Measurements from ENCODE around the gene OR5H15.

- TF ChIP-seq EZH2 (IDR thresholded peaks at IDR 0.05) (no peak), POLR2AphosphoS5 (IDR thresholded peaks at IDR 0.05; ENCODE audit: borderline replicate concordance, low read depth, low read length) (no peak)
These were observed 48.6 kb downstream of the OR5H15 start for GRCh38 chr3:98215051-98215450.
